Calu3 (cell line): Measurements from ENCODE around the gene PLA1A. TPM values are rescaled to one million over a fixed set of nuclear protein-coding genes. Genes with fewer than 3 reads are reported as not detected.
"Not testable (repeated sequence)": the region's sequence is repeated elsewhere in the genome, so short reads cannot be mapped to it uniquely, and the experiment has no call there.

Experiments
- BruUV-seq: library from RNA; stranded (reverse); fragments of 400-500 nt; replicated peaks from 2 replicates; lab custom pipeline; 2021; lab: Mats Ljungman, UMichigan
- CTCF ChIA-PET: fragments of 300-600 bp; sonication (Branson Sonifier 250); formaldehyde crosslinking; loops from one replicate; lab custom pipeline; 2022; ENCODE audit warnings: antibody characterized with exemption; lab: Charles Lee
- DNase-seq: peaks from one replicate; pipeline ENCODE4 v3.0.0; 2022
- H3K27ac Mint-ChIP-seq: one replicate; pipeline ENCODE4 v1.8.0; 2022; ENCODE audit warnings: mixed read lengths; ENCODE audit not compliant: unreplicated experiment
- H3K27me3 Mint-ChIP-seq: one replicate; pipeline ENCODE4 v1.8.0; 2022; ENCODE audit warnings: mixed read lengths; ENCODE audit not compliant: unreplicated experiment
- H3K36me3 Mint-ChIP-seq: one replicate; pipeline ENCODE4 v1.8.0; 2022; ENCODE audit warnings: mild to moderate bottlenecking, moderate library complexity, mixed read lengths; ENCODE audit not compliant: insufficient read depth, unreplicated experiment
- H3K4me1 Mint-ChIP-seq: one replicate; pipeline ENCODE4 v1.8.0; 2022; ENCODE audit warnings: mild to moderate bottlenecking, low read depth, mixed read lengths; ENCODE audit not compliant: unreplicated experiment
- H3K4me3 Mint-ChIP-seq: one replicate; pipeline ENCODE4 v1.8.0; 2022; ENCODE audit warnings: mild to moderate bottlenecking, low read depth, moderate library complexity, mixed read lengths; ENCODE audit not compliant: unreplicated experiment
- H3K9me3 Mint-ChIP-seq: one replicate; pipeline ENCODE4 v1.8.0; 2022; ENCODE audit warnings: low read depth, mixed read lengths; ENCODE audit not compliant: unreplicated experiment
- CTCF ChIP-seq: fragments of 200-600 bp; IDR thresholded peaks from one replicate; pipeline ENCODE4 v1.8.0; 2022; ENCODE audit warnings: antibody characterized with exemption; ENCODE audit not compliant: unreplicated experiment
- intact Hi-C: fragments of 100-400 bp; cut with micrococcal nuclease; formaldehyde crosslinking; loops from one replicate; pipeline ENCODE4 v1.10.0; 2022; ENCODE audit not compliant: unreplicated experiment
- total RNA-seq: library from RNA; stranded (reverse); gene quantifications from 2 replicates; pipeline ENCODE4 v1.2.3, GENCODE V29; 2022

The PLA1A gene
- total RNA-seq, 1 experiment from 2014 or later = 0.99 TPM

- DNase-seq = no peak
- BruUV-seq = no TSS peak
- CTCF ChIA-PET = no interaction called here
- intact Hi-C loops = loop anchor here (10.0 kb wide), 1 partner anchor 213 kb away; the partner anchor contains the start of genes POGLUT1 and TMEM39A
- no peaks in the 10 kb centered on the region for H3K9me3 Mint-ChIP-seq
- H3K27ac Mint-ChIP-seq = peak overlapping the region; percentile 94
- TF ChIP-seq CTCF = no peak
- no peaks in the 10 kb centered on the region for H3K4me1 Mint-ChIP-seq
- H3K4me3 Mint-ChIP-seq = peak overlapping the region; percentile 76
- peaks cover 13% of the 10 kb centered on the region for H3K36me3 Mint-ChIP-seq
- H3K27me3 Mint-ChIP-seq = no peaks in the 10 kb centered on the region
Measured at GRCh38 chr3:119677641-119677934, 79.9 kb downstream of the PLA1A start.

DNA sequence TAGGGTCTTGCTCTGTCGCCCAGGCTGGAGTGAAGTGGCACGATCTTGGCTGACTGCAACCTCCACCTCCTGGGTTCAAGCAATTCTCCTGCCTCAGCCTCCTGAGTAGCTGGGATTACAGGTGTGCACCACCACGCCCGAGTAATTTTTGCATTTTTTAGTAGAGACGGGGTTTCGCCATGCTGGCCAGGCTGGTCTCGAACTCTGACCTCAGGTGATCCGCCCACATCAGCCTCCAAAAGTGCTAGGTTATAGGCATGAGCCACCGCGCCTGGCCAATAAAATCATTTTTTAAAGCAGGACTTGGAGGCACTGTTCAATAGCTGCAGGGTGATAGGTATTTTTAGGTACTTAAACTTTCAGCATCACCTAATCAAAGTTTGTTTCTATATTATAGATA lies 80.5 kb downstream of the PLA1A start:
- intact Hi-C loops = loop anchor here (10.0 kb wide), 1 partner anchor 213 kb away; the partner anchor contains the start of genes POGLUT1 and TMEM39A
- H3K4me1 Mint-ChIP-seq, H3K9me3 Mint-ChIP-seq, DNase-seq, CTCF ChIA-PET, H3K27me3 Mint-ChIP-seq, H3K4me3 Mint-ChIP-seq, BruUV-seq, H3K27ac Mint-ChIP-seq: not testable (repeated sequence)
- peaks cover 13% of the 10 kb centered on the region for H3K36me3 Mint-ChIP-seq

Other genes with a start within 250 kb of the PLA1A start
- 48.6 and 54.3 TPM in 2 replicates for gene TMEM39A, start 134.3 kb upstream of the PLA1A start, total RNA-seq
- 10.3 and 13.3 TPM in 2 replicates for gene POGLUT1, start 128.9 kb upstream of the PLA1A start, total RNA-seq
- gene TIMMDC1, start 99.3 kb upstream of the PLA1A start, total RNA-seq = 82.1 and 84.1 TPM in 2 replicates
- not detected in 2 replicates for gene CD80, start 38.3 kb upstream of the PLA1A start, total RNA-seq
- gene ADPRH, start 18.4 kb upstream of the PLA1A start, total RNA-seq = 1.8 and 2.4 TPM in 2 replicates
- gene POPDC2, start 62.7 kb downstream of the PLA1A start, total RNA-seq = 0.80 and 1.0 TPM in 2 replicates
- gene COX17, start 79.5 kb downstream of the PLA1A start, total RNA-seq = 48.4 and 51.3 TPM in 2 replicates
- gene CFAP91, start 105.1 kb downstream of the PLA1A start, total RNA-seq = 1.5 and 2.2 TPM in 2 replicates
- 2.9 and 6.0 TPM in 2 replicates for gene NR1I2, start 184.2 kb downstream of the PLA1A start, total RNA-seq